Measurements from ENCODE around the gene LRGUK. TPM values are rescaled to one million over a fixed set of nuclear protein-coding genes. Genes with fewer than 3 reads are reported as not detected.

The LRGUK gene
- total RNA-seq, 1 experiment from 2014 or later, result 1.5 TPM

DNA sequence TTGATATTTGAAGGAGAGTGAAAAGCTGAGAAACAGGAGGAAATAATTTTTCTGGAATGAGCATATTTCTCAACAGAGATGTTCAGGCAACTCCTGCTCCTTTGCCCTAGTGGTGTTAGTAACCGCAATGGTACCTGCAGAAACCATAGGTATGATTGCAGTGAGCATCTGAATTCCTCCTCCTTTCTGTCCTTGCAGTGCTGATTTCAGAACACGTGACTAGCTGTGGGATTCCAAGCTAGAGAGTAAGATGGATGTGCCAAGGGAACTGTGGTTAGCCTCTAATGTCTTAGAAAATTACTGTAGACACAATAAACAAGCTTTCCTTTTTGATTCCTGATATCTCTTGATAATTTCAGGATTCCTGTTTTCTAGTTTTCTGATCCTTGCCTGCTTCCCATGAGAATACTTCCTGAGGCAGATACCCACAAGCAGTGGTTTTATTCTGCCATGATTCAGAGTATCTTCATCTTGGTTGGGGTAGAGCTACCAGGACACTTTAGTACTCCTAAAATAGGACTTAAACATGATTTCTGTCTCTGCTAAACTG, 27.5 kb downstream of the LRGUK start:
- H3T11ph ChIP-seq (ENCODE audit: low read length), result no peak overlapping the region
- DNase-seq, result no peak
- no peak overlapping the region for H2BK15ac ChIP-seq (ENCODE audit: low read depth, low read length)
- H3K4ac ChIP-seq (ENCODE audit: low read depth, low read length), result no peak overlapping the region
- H2AK5ac ChIP-seq (ENCODE audit: insufficient read length, low read length), result no peak overlapping the region
- no peaks in the 10 kb centered on the region for H3K79me2 ChIP-seq (ENCODE audit: insufficient read depth, low read length)
- H3K4me1 Mint-ChIP-seq, result peaks cover 35 to 38% of the 10 kb centered on the region in 2 experiments
- peak overlapping the region; percentile 8 for H2BK5ac ChIP-seq (ENCODE audit: insufficient read length, low read length)
- H2BK120ac ChIP-seq (ENCODE audit: low read depth, low read length, poor library complexity, severe bottlenecking), result no peak overlapping the region
- H3K9me3 ChIP-seq (ENCODE audit: control insufficient read depth, low read depth, low read length), result no peaks in the 10 kb centered on the region
- H2AFZ ChIP-seq (ENCODE audit: low read length), result no peak overlapping the region
- peaks cover 7% of the 10 kb centered on the region; the same call in 1 of the 2 replicates for H3K4me1 ChIP-seq (ENCODE audit: insufficient read depth, low read length)
- no peaks in the 10 kb centered on the region for H3K27me3 Mint-ChIP-seq (ENCODE audit: low read depth)
- H4K91ac ChIP-seq (ENCODE audit: insufficient read length, low read depth, low read length), result no peak overlapping the region
- H3K18ac ChIP-seq (ENCODE audit: insufficient read length, low read depth, low read length), result no peak overlapping the region
- H3K56ac ChIP-seq (ENCODE audit: insufficient read length, low read depth, low read length), result no peak overlapping the region
- H3K36me3 Mint-ChIP-seq (ENCODE audit: insufficient read depth in 1 of 3, low read depth in 3 of 3), result peaks cover 0 to under 1% (median 0%) of the 10 kb centered on the region in 3 experiments; a peak in 2 of 7 replicates
- H3K4me2 ChIP-seq (ENCODE audit: insufficient read depth, insufficient read length, low read length), result no peak overlapping the region
- H4K5ac ChIP-seq (ENCODE audit: insufficient read length, low read depth, low read length), result no peak overlapping the region
- no peak overlapping the region for H3K4me3 Mint-ChIP-seq
- no peaks in the 10 kb centered on the region for H3K27me3 ChIP-seq (ENCODE audit: insufficient read depth, low read length)
- H3K9ac ChIP-seq (ENCODE audit: extremely low read depth, insufficient read length, low read length), result no peak overlapping the region
- H3K14ac ChIP-seq (ENCODE audit: insufficient read depth, low read length), result no peak overlapping the region
- no peak overlapping the region for H4K8ac ChIP-seq (replicated peaks; ENCODE audit: insufficient read length, low read depth, low read length)
- H3K27ac ChIP-seq (ENCODE audit: insufficient read length, low read depth, low read length), result no peak overlapping the region
- H2BK20ac ChIP-seq (ENCODE audit: low read depth, low read length, poor library complexity, severe bottlenecking), result no peak overlapping the region
- no peaks in the 10 kb centered on the region for H3K23me2 ChIP-seq (ENCODE audit: insufficient read length, low read depth, low read length, poor library complexity, severe bottlenecking)
- H3K27ac Mint-ChIP-seq, result peak overlapping the region; percentile 15 to 87 (median 78); a peak in 4 of 7 replicates
- H3K9me3 Mint-ChIP-seq, result no peaks in the 10 kb centered on the region; a peak in 1 of 5 replicates
- H2BK12ac ChIP-seq (ENCODE audit: insufficient read length, low read depth, low read length), result no peak overlapping the region
- H4K20me1 ChIP-seq (ENCODE audit: control insufficient read depth, insufficient read depth, insufficient read length), result no peaks in the 10 kb centered on the region
- WGBS (ENCODE audit: extremely low coverage, insufficient read length, low lambda C conversion rate), result no CpG with 5 or more reads among the region's 2 CpGs
- TF ChIP-seq, protein P1, sequence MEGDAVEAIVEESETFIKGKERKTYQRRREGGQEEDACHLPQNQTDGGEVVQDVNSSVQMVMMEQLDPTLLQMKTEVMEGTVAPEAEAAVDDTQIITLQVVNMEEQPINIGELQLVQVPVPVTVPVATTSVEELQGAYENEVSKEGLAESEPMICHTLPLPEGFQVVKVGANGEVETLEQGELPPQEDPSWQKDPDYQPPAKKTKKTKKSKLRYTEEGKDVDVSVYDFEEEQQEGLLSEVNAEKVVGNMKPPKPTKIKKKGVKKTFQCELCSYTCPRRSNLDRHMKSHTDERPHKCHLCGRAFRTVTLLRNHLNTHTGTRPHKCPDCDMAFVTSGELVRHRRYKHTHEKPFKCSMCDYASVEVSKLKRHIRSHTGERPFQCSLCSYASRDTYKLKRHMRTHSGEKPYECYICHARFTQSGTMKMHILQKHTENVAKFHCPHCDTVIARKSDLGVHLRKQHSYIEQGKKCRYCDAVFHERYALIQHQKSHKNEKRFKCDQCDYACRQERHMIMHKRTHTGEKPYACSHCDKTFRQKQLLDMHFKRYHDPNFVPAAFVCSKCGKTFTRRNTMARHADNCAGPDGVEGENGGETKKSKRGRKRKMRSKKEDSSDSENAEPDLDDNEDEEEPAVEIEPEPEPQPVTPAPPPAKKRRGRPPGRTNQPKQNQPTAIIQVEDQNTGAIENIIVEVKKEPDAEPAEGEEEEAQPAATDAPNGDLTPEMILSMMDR (conservative IDR thresholded peaks at IDR 0.05), result no peak
- H3K23ac ChIP-seq (ENCODE audit: insufficient read length, low read depth, low read length), result no peak overlapping the region
- no peaks in the 10 kb centered on the region for H3K79me1 ChIP-seq (ENCODE audit: insufficient read depth, low read depth, low read length, poor library complexity, severe bottlenecking)
